CD14-positive monocyte (primary cell): Measurements from ENCODE around the gene TNFRSF11A. TPM values are rescaled to one million over a fixed set of nuclear protein-coding genes. Genes with fewer than 3 reads are reported as not detected.
A peak's percentile ranks its signal among the peaks of the same experiment; 100 is the strongest.

ENCODE experiments used
- DNase-seq, 3 donors: peaks; one replicate each; pipeline ENCODE4 v3.0.0-alpha.2; 2011 to 2022
- H2AFZ ChIP-seq: 2 replicates; pipeline ENCODE4 v1.6.0; 2012; ENCODE audit warnings: mild to moderate bottlenecking, low read depth, low read length, inconsistent platforms; ENCODE audit not compliant: insufficient read depth, poor library complexity, severe bottlenecking
- H3K27ac ChIP-seq, 2 donors: 1 replicate in 1 of 2; 2 replicates in 1 of 2; pipeline ENCODE4 v1.5.1; 2012 to 2013; ENCODE audit warnings: low read length in 2 of 2, control low read depth in 1 of 2, inconsistent platforms in 1 of 2, low read depth in 1 of 2, mild to moderate bottlenecking in 1 of 2
- H3K27me3 ChIP-seq, 2 donors: one replicate each; pipeline versions ENCODE4 v1.6.0 to v1.6.1; 2011 to 2013; ENCODE audit warnings: low read length in 2 of 2; ENCODE audit not compliant: control insufficient read depth in 2 of 2, insufficient read depth in 2 of 2
- H3K36me3 ChIP-seq, 2 donors: replicated peaks in 1 of 2; 1 replicate in 1 of 2; 2 replicates in 1 of 2; pipeline versions ENCODE4 v1.5.1 to v1.6.1; 2012 to 2013; ENCODE audit warnings: low read length in 2 of 2, control low read depth in 1 of 2, inconsistent platforms in 1 of 2, mild to moderate bottlenecking in 1 of 2; ENCODE audit not compliant: insufficient read depth in 2 of 2, control insufficient read depth in 1 of 2
- H3K4me1 ChIP-seq, 2 donors: 1 replicate in 1 of 2; 2 replicates in 1 of 2; pipeline versions ENCODE4 v1.5.1 to v1.6.1; 2012 to 2013; ENCODE audit warnings: low read length in 2 of 2, control low read depth in 1 of 2, inconsistent platforms in 1 of 2, mild to moderate bottlenecking in 1 of 2, moderate library complexity in 1 of 2; ENCODE audit not compliant: insufficient read depth in 2 of 2, control insufficient read depth in 1 of 2
- H3K4me2 ChIP-seq: replicated peaks from 2 replicates; pipeline ENCODE3; 2012; ENCODE audit warnings: low read length, moderate library complexity, mild to moderate bottlenecking; ENCODE audit not compliant: poor library complexity, severe bottlenecking; ENCODE audit errors: extremely low read depth
- H3K4me3 ChIP-seq, 3 experiments: fragments of 200-600 bp in 1 of 3; sonication (generic) in 1 of 3; replicated peaks in 1 of 3; 1 replicate in 2 of 3; 2 replicates in 1 of 3; pipeline ENCODE4 v1.5.1; 2011 to 2013; ENCODE audit warnings: low read length in 3 of 3, mild to moderate bottlenecking in 3 of 3, control low read depth in 2 of 3, low read depth in 2 of 3, inconsistent platforms in 1 of 3, moderate library complexity in 1 of 3
- H3K79me2 ChIP-seq: 2 replicates; pipeline ENCODE4 v1.6.0; 2012; ENCODE audit warnings: mild to moderate bottlenecking, control low read depth, inconsistent platforms, low read length, moderate library complexity; ENCODE audit not compliant: insufficient read depth
- H3K9ac ChIP-seq: 2 replicates; pipeline ENCODE4 v1.6.0; 2017; ENCODE audit warnings: low read length, mild to moderate bottlenecking; ENCODE audit not compliant: insufficient read depth, poor library complexity, severe bottlenecking
- H3K9me3 ChIP-seq, 2 donors: replicated peaks in 1 of 2; 1 replicate in 1 of 2; 2 replicates in 1 of 2; pipeline versions ENCODE4 v1.5.1 to v1.6.1; 2012 to 2013; ENCODE audit warnings: low read length in 2 of 2, control low read depth in 1 of 2; ENCODE audit not compliant: control insufficient read depth in 1 of 2, insufficient read depth in 1 of 2
- H4K20me1 ChIP-seq: 2 replicates; pipeline ENCODE4 v1.6.0; 2012; ENCODE audit warnings: mild to moderate bottlenecking, low read length, control low read depth, moderate library complexity; ENCODE audit not compliant: insufficient read depth
- H3K27ac Mint-ChIP-seq, 7 donors: one replicate each; pipeline ENCODE4 v1.8.0; 2020; ENCODE audit warnings: mild to moderate bottlenecking in 7 of 7, mixed read lengths in 7 of 7, moderate library complexity in 6 of 7, inconsistent platforms in 2 of 7
- H3K27me3 Mint-ChIP-seq, 3 donors: one replicate each; pipeline ENCODE4 v1.8.0; 2021 to 2022; ENCODE audit warnings: low read depth in 3 of 3, mild to moderate bottlenecking in 3 of 3, mixed read lengths in 3 of 3, moderate library complexity in 3 of 3, inconsistent platforms in 1 of 3
- H3K36me3 Mint-ChIP-seq, 2 donors: one replicate each; pipeline ENCODE4 v1.8.0; 2020; ENCODE audit warnings: mixed read lengths in 2 of 2, inconsistent platforms in 1 of 2, mild to moderate bottlenecking in 1 of 2
- H3K4me1 Mint-ChIP-seq: one replicate; pipeline ENCODE4 v1.8.0; 2020; ENCODE audit warnings: mild to moderate bottlenecking, mixed read lengths
- H3K4me3 Mint-ChIP-seq, 2 donors: one replicate each; pipeline ENCODE4 v1.8.0; 2020; ENCODE audit warnings: mild to moderate bottlenecking in 2 of 2, mixed read lengths in 2 of 2, moderate library complexity in 1 of 2
- H3K9me3 Mint-ChIP-seq, 7 donors: one replicate each; pipeline ENCODE4 v1.8.0; 2020 to 2022; ENCODE audit warnings: mixed read lengths in 7 of 7, mild to moderate bottlenecking in 6 of 7, moderate library complexity in 6 of 7, inconsistent platforms in 2 of 7
- CTCF ChIP-seq: fragments of 200-600 bp; IDR thresholded peaks from one replicate; pipeline ENCODE4 v1.8.0; 2022; ENCODE audit warnings: antibody characterized with exemption, mild to moderate bottlenecking
- WGBS: methylation state at CpG from one replicate; pipeline ENCODE4 v1.1.5; 2013; ENCODE audit warnings: missing lambda C conversion rate; ENCODE audit not compliant: insufficient coverage; 5-methylcytosine and 5-hydroxymethylcytosine counted together
- intact Hi-C, 2 donors: fragments of 100-400 bp; cut with micrococcal nuclease; formaldehyde crosslinking; loops; one replicate each; pipeline versions ENCODE4 v1.15.0 to v1.15.1; 2023
- polyA plus RNA-seq, 3 donors: library from polyadenylated mRNA; depleted of rRNA in 1 of 3; unstranded in 2 of 3; stranded (reverse) in 1 of 3; fragments of 300-500 nt in 2 of 3; fragments of >200 nt in 1 of 3; fragmentation: Illumina TruSeq in 2 of 3; gene quantifications; 1 replicate in 2 of 3; 2 replicates in 1 of 3; pipeline ENCODE4 v1.2.3, GENCODE V29; 2012 to 2021

The TNFRSF11A gene
- polyA plus RNA-seq, 3 donors: 0.05 to 0.67 (median 0.24) TPM

GRCh38 chr18:62412231-62412979 lies 87.3 kb downstream of the TNFRSF11A start:
- H3K9me3 Mint-ChIP-seq: peaks cover 0 to 18% (median 10%) of the 10 kb centered on the region in 7 donors
- 90% methylated on average over 4 of the region's 5 CpGs for WGBS

GRCh38 chr18:62413206-62413605 lies 88.1 kb downstream of the TNFRSF11A start:
- Mint-ChIP-seq H3K36me3 (no peaks in the 10 kb centered on the region), H3K27ac (no peak overlapping the region), H3K4me1 (peaks cover 8% of the 10 kb centered on the region), H3K27me3 (peaks cover 0 to 3% (median 3%) of the 10 kb centered on the region in 3 donors), H3K4me3 (peak overlapping the region in 1 of 2 donors; percentile 18), H3K9me3 (peaks cover 0 to 18% (median 10%) of the 10 kb centered on the region in 7 donors)
- Histone ChIP-seq H3K36me3 (no peaks in the 10 kb centered on the region), H3K4me2 (no peak overlapping the region), H2AFZ (no peak overlapping the region), H4K20me1 (no peaks in the 10 kb centered on the region), H3K4me3 (no peak overlapping the region), H3K79me2 (no peaks in the 10 kb centered on the region), H3K9ac (no peak overlapping the region), H3K4me1 (peaks cover 3 to 8% of the 10 kb centered on the region in 2 donors), H3K27me3 (no peaks in the 10 kb centered on the region), H3K27ac (no peak overlapping the region), H3K9me3 (peaks cover 0 to 10% of the 10 kb centered on the region in 2 donors)
- no peak for TF ChIP-seq CTCF
- intact Hi-C loops: loop anchor here in 1 of 2 donors (10.0 kb wide), 1 partner anchor 78 kb away; no protein-coding TSS in a partner anchor
- no CpG with 5 or more reads among the region's 1 CpG for WGBS
- no peak for DNase-seq

More at GRCh38 chr18:62412231-62412979, 87.3 kb downstream of the TNFRSF11A start:
- no peak overlapping the region for H2AFZ ChIP-seq
- H3K27me3 ChIP-seq: no peaks in the 10 kb centered on the region
- no peak for TF ChIP-seq CTCF
- H3K4me2 ChIP-seq: no peak overlapping the region
- peaks cover 2 to 7% of the 10 kb centered on the region in 2 donors for H3K4me1 ChIP-seq
- H3K4me1 Mint-ChIP-seq: peaks cover 7% of the 10 kb centered on the region
- no peak overlapping the region for H3K4me3 ChIP-seq
- H3K4me3 Mint-ChIP-seq: no peak overlapping the region
- peaks cover 0 to 10% of the 10 kb centered on the region in 2 donors for H3K9me3 ChIP-seq
- H4K20me1 ChIP-seq: no peaks in the 10 kb centered on the region
- no peaks in the 10 kb centered on the region for H3K79me2 ChIP-seq
- no peak for DNase-seq
- H3K9ac ChIP-seq: no peak overlapping the region
- H3K36me3 ChIP-seq: no peaks in the 10 kb centered on the region
- H3K27me3 Mint-ChIP-seq: peaks cover 0 to 3% (median 3%) of the 10 kb centered on the region in 3 donors
- no peak overlapping the region for H3K27ac ChIP-seq
- no peaks in the 10 kb centered on the region for H3K36me3 Mint-ChIP-seq
- intact Hi-C loops: loop anchor here in 1 of 2 donors (10.0 kb wide), 1 partner anchor 78 kb away; no protein-coding TSS in a partner anchor
- H3K27ac Mint-ChIP-seq: peak overlapping the region in 1 of 7 donors; percentile 11
